DOHH2 (cell line): Measurements from ENCODE around the gene NHERF1.

ENCODE experiments used
- CTCF ChIP-seq: fragments of 200-600 bp; sonication (generic); IDR thresholded peaks from one replicate; pipeline ENCODE4 v1.5.1; 2014; ENCODE audit warnings: antibody characterized with exemption, mild to moderate bottlenecking, low read depth, low read length; ENCODE audit not compliant: poor library complexity, severe bottlenecking
- EZH2phosphoT487 ChIP-seq: fragments of 200-600 bp; sonication (generic); IDR thresholded peaks from 2 replicates; pipeline ENCODE4 v1.6.1; 2017; ENCODE audit warnings: borderline replicate concordance, mild to moderate bottlenecking, antibody characterized with exemption, low read length, moderate library complexity, mixed read lengths

DNA sequence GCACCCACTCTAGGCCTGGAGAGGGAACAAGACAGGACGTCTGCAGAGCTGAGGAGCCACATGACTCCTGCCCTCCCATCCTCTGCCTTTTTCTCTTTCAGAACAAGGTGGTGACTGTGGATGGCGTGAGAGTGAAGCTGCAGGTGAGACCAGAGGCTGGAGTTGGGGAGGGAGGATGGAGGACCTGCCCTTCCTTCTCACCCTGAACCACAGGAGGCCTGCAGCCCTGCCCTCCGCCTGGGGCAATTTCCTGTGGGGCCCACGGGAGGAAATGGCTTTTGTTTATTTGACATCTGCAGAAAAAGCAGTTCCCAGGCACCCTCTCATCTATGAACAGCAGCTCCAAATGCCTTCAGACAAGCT is 6.3 kb upstream of the NHERF1 start:
- TF ChIP-seq CTCF = no peak
- TF ChIP-seq EZH2phosphoT487 = no peak
